Measurements from ENCODE around the gene CDK9.
"Not testable (repeated sequence)": the region's sequence is repeated elsewhere in the genome, so short reads cannot be mapped to it uniquely, and the experiment has no call there.

CDK9 gene

GRCh38 chr9:127754099-127755060 is 31.5 kb upstream of the CDK9 start:
- peaks cover 17% of the 10 kb centered on the region for H3K36me3 Mint-ChIP-seq
- no peak overlapping the region for H3K27ac Mint-ChIP-seq

GRCh38 chr9:127755061-127756060 is 30.5 kb upstream of the CDK9 start:
- no peak overlapping the region for H3K4me3 Mint-ChIP-seq
- DNase-seq (ENCODE audit: low spot score in 2 of 2), result no peak
- H3K27me3 Mint-ChIP-seq, result no peaks in the 10 kb centered on the region
- peaks cover 16% of the 10 kb centered on the region for H3K36me3 Mint-ChIP-seq
- peaks cover 12% of the 10 kb centered on the region for H3K4me1 Mint-ChIP-seq
- no peaks in the 10 kb centered on the region for H3K9me3 Mint-ChIP-seq
- no peak overlapping the region for H3K27ac Mint-ChIP-seq
- no peak for ATAC-seq (ENCODE audit: low read depth)

More at GRCh38 chr9:127754099-127755060, 31.5 kb upstream of the CDK9 start:
- no peak for ATAC-seq (ENCODE audit: low read depth)
- Mint-ChIP-seq H3K4me3 (no peak overlapping the region), H3K9me3 (no peaks in the 10 kb centered on the region), H3K27me3 (no peaks in the 10 kb centered on the region), H3K4me1 (peaks cover 12% of the 10 kb centered on the region)
- no peak for DNase-seq (ENCODE audit: low spot score in 2 of 2)

- H3K27ac Mint-ChIP-seq, result no peak overlapping the region
- DNase-seq (ENCODE audit: low spot score in 2 of 2) (no peak), ATAC-seq (ENCODE audit: low read depth) (no peak)
- H3K4me1 Mint-ChIP-seq, result peaks cover 12% of the 10 kb centered on the region
- H3K4me3 Mint-ChIP-seq, result no peak overlapping the region
- no peaks in the 10 kb centered on the region for H3K9me3 Mint-ChIP-seq
- peaks cover 12% of the 10 kb centered on the region for H3K36me3 Mint-ChIP-seq
- no peaks in the 10 kb centered on the region for H3K27me3 Mint-ChIP-seq
These were observed 29.6 kb upstream of the CDK9 start for GRCh38 chr9:127756233-127756632.

- H3K9me3 Mint-ChIP-seq; H3K27me3 Mint-ChIP-seq; H3K4me3 Mint-ChIP-seq; H3K4me1 Mint-ChIP-seq; DNase-seq (ENCODE audit: low spot score in 2 of 2); ATAC-seq (ENCODE audit: low read depth); H3K27ac Mint-ChIP-seq: not testable (repeated sequence)
- H3K36me3 Mint-ChIP-seq, result peaks cover 12% of the 10 kb centered on the region
These were observed 29.1 kb upstream of the CDK9 start for GRCh38 chr9:127756776-127757175.

GRCh38 chr9:127758843-127759242 is 27.0 kb upstream of the CDK9 start:
- Mint-ChIP-seq H3K27me3 (no peaks in the 10 kb centered on the region), H3K4me3 (no peak overlapping the region), H3K4me1 (peaks cover 16% of the 10 kb centered on the region), H3K9me3 (no peaks in the 10 kb centered on the region), H3K27ac (peak overlapping the region; percentile 86), H3K36me3 (peaks cover 16% of the 10 kb centered on the region)
- no peak for DNase-seq (ENCODE audit: low spot score in 2 of 2)
- no peak for ATAC-seq (ENCODE audit: low read depth)

GRCh38 chr9:127761061-127761460 is 24.8 kb upstream of the CDK9 start:
- ATAC-seq (ENCODE audit: low read depth) (no peak), DNase-seq (ENCODE audit: low spot score in 2 of 2) (no peak)
- no peaks in the 10 kb centered on the region for H3K9me3 Mint-ChIP-seq
- no peak overlapping the region for H3K4me3 Mint-ChIP-seq
- peaks cover 26% of the 10 kb centered on the region for H3K36me3 Mint-ChIP-seq
- no peak overlapping the region for H3K27ac Mint-ChIP-seq
- H3K27me3 Mint-ChIP-seq, result no peaks in the 10 kb centered on the region
- H3K4me1 Mint-ChIP-seq, result peaks cover 31% of the 10 kb centered on the region

GRCh38 chr9:127761491-127761956 is 24.3 kb upstream of the CDK9 start:
- no peak for DNase-seq (ENCODE audit: low spot score in 2 of 2)
- Mint-ChIP-seq H3K9me3 (no peaks in the 10 kb centered on the region), H3K27ac (no peak overlapping the region), H3K36me3 (peaks cover 30% of the 10 kb centered on the region), H3K4me3 (no peak overlapping the region), H3K27me3 (no peaks in the 10 kb centered on the region), H3K4me1 (peaks cover 35% of the 10 kb centered on the region)
- no peak for ATAC-seq (ENCODE audit: low read depth)

- ATAC-seq (ENCODE audit: low read depth) (no peak), DNase-seq (ENCODE audit: low spot score in 2 of 2) (no peak)
- no peak overlapping the region for H3K4me3 Mint-ChIP-seq
- no peaks in the 10 kb centered on the region for H3K9me3 Mint-ChIP-seq
- H3K27me3 Mint-ChIP-seq, result no peaks in the 10 kb centered on the region
- peaks cover 37% of the 10 kb centered on the region for H3K4me1 Mint-ChIP-seq
- no peak overlapping the region for H3K27ac Mint-ChIP-seq
- H3K36me3 Mint-ChIP-seq, result peaks cover 30% of the 10 kb centered on the region
These were observed 23.6 kb upstream of the CDK9 start for GRCh38 chr9:127762111-127762676.

GRCh38 chr9:127763918-127764384 is 21.9 kb upstream of the CDK9 start:
- H3K4me1 Mint-ChIP-seq, result peaks cover 39% of the 10 kb centered on the region
- ATAC-seq (ENCODE audit: low read depth) (peak; percentile 34), DNase-seq (ENCODE audit: low spot score in 2 of 2) (no peak)
- no peaks in the 10 kb centered on the region for H3K9me3 Mint-ChIP-seq
- no peaks in the 10 kb centered on the region for H3K27me3 Mint-ChIP-seq
- peaks cover 29% of the 10 kb centered on the region for H3K36me3 Mint-ChIP-seq
- peak overlapping the region; percentile 70 for H3K27ac Mint-ChIP-seq
- no peak overlapping the region for H3K4me3 Mint-ChIP-seq

- ATAC-seq (ENCODE audit: low read depth) (no peak), DNase-seq (ENCODE audit: low spot score in 2 of 2) (no peak)
- no peak overlapping the region for H3K27ac Mint-ChIP-seq
- peaks cover 29% of the 10 kb centered on the region for H3K36me3 Mint-ChIP-seq
- H3K27me3 Mint-ChIP-seq, result no peaks in the 10 kb centered on the region
- H3K4me1 Mint-ChIP-seq, result peaks cover 48% of the 10 kb centered on the region
- H3K4me3 Mint-ChIP-seq, result no peak overlapping the region
- H3K9me3 Mint-ChIP-seq, result no peaks in the 10 kb centered on the region
These were observed 20.4 kb upstream of the CDK9 start for GRCh38 chr9:127765418-127765817.

- peak overlapping the region; percentile 84 for H3K27ac Mint-ChIP-seq
- peaks cover 27% of the 10 kb centered on the region for H3K36me3 Mint-ChIP-seq
- H3K9me3 Mint-ChIP-seq, result no peaks in the 10 kb centered on the region
- no peaks in the 10 kb centered on the region for H3K27me3 Mint-ChIP-seq
- peak overlapping the region; percentile 63 for H3K4me3 Mint-ChIP-seq
- DNase-seq (ENCODE audit: low spot score in 2 of 2), result no peak
- H3K4me1 Mint-ChIP-seq, result peaks cover 58% of the 10 kb centered on the region
- no peak for ATAC-seq (ENCODE audit: low read depth)
These were observed 18.4 kb upstream of the CDK9 start for GRCh38 chr9:127767410-127767809.

- H3K36me3 Mint-ChIP-seq, result peaks cover 22% of the 10 kb centered on the region
- peaks cover 53% of the 10 kb centered on the region for H3K4me1 Mint-ChIP-seq
- no peak for ATAC-seq (ENCODE audit: low read depth)
- no peaks in the 10 kb centered on the region for H3K9me3 Mint-ChIP-seq
- no peaks in the 10 kb centered on the region for H3K27me3 Mint-ChIP-seq
- peak overlapping the region; percentile 84 for H3K27ac Mint-ChIP-seq
- H3K4me3 Mint-ChIP-seq, result no peak overlapping the region
- DNase-seq (ENCODE audit: low spot score in 2 of 2), result no peak
These were observed 17.9 kb upstream of the CDK9 start for GRCh38 chr9:127767909-127768331.

- H3K27me3 Mint-ChIP-seq, result no peaks in the 10 kb centered on the region
- H3K36me3 Mint-ChIP-seq, result peaks cover 20% of the 10 kb centered on the region
- no peaks in the 10 kb centered on the region for H3K9me3 Mint-ChIP-seq
- H3K4me3 Mint-ChIP-seq, result no peak overlapping the region
- no peak for DNase-seq (ENCODE audit: low spot score in 2 of 2)
- no peak for ATAC-seq (ENCODE audit: low read depth)
- peak overlapping the region; percentile 97 for H3K27ac Mint-ChIP-seq
- peaks cover 52% of the 10 kb centered on the region for H3K4me1 Mint-ChIP-seq
These were observed 17.1 kb upstream of the CDK9 start for GRCh38 chr9:127768698-127769097.
